LoVo (cell line): Measurements from ENCODE around the gene TBC1D17.

Experiments
- DNase-seq: peaks from one replicate; pipeline ENCODE4 v3.0.0-alpha.2; 2016; ENCODE audit warnings: low spot score

The TBC1D17 gene

GRCh38 chr19:49861541-49862378, 15.7 kb upstream of the TBC1D17 start:
- DNase-seq = no peak

- no peak for DNase-seq
These were observed 14.9 kb upstream of the TBC1D17 start for GRCh38 chr19:49862391-49863253.

- no peak for DNase-seq
These were observed 14.1 kb upstream of the TBC1D17 start for GRCh38 chr19:49863254-49863934.

GRCh38 chr19:49863935-49864320, 13.6 kb upstream of the TBC1D17 start:
- no peak for DNase-seq

- DNase-seq = no peak
These were observed 12.6 kb upstream of the TBC1D17 start for GRCh38 chr19:49864890-49865289.

GRCh38 chr19:49866933-49867782, 10.3 kb upstream of the TBC1D17 start, which contains the start of gene PNKP:
PNKP (minus strand) TSS chr19:49867576; CDS start chr19:49867204, 372 bp downstream.
- peak; percentile 87 for DNase-seq

GRCh38 chr19:49869009-49869483, 8.5 kb upstream of the TBC1D17 start:
- no peak for DNase-seq

GRCh38 chr19:49869484-49870308, 7.8 kb upstream of the TBC1D17 start:
- peak; percentile 99 for DNase-seq

GRCh38 chr19:49870309-49870901, 7.1 kb upstream of the TBC1D17 start:
- DNase-seq = no peak

GRCh38 chr19:49871349-49871985, 6.0 kb upstream of the TBC1D17 start:
- DNase-seq = no peak

GRCh38 chr19:49872245-49873128, 5.0 kb upstream of the TBC1D17 start:
- no peak for DNase-seq

- no peak for DNase-seq
These were observed 4.4 kb upstream of the TBC1D17 start for GRCh38 chr19:49873129-49873521.

GRCh38 chr19:49873834-49874233, 3.7 kb upstream of the TBC1D17 start:
- no peak for DNase-seq

- DNase-seq = no peak
These were observed 2.9 kb upstream of the TBC1D17 start for GRCh38 chr19:49874503-49875157.

- DNase-seq = no peak
These were observed 2.3 kb upstream of the TBC1D17 start for GRCh38 chr19:49875177-49875576.

GRCh38 chr19:49875857-49876421, 1.6 kb upstream of the TBC1D17 start:
- DNase-seq = peak; percentile 43

GRCh38 chr19:49876422-49877019, 981 bp upstream of the TBC1D17 start:
- DNase-seq = peak; percentile 99
